Skeletal muscle cell (primary cell): ENCODE results near the gene DPP6.

Source experiments
- DNase-seq: peaks from one replicate; pipeline ENCODE4 v3.0.0-alpha.2; 2010; ENCODE audit warnings: low read depth
- H3K4me3 ChIP-seq: 2 replicates; pipeline ENCODE4 v1.5.1; 2011; ENCODE audit warnings: low read depth, mild to moderate bottlenecking, control low read depth, low read length, moderate library complexity

Gene DPP6

GRCh38 chr7:154568346-154568745 is 516.1 kb downstream of the DPP6 start:
- no peak overlapping the region for H3K4me3 ChIP-seq
- DNase-seq: no peak

GRCh38 chr7:154569916-154570315 is 517.7 kb downstream of the DPP6 start:
- H3K4me3 ChIP-seq: no peak overlapping the region
- DNase-seq: no peak

GRCh38 chr7:154571772-154572171 is 519.6 kb downstream of the DPP6 start:
- no peak overlapping the region for H3K4me3 ChIP-seq
- no peak for DNase-seq

- H3K4me3 ChIP-seq: no peak overlapping the region
- DNase-seq: no peak
Measured at GRCh38 chr7:154574235-154574634, 522.0 kb downstream of the DPP6 start.

GRCh38 chr7:154575497-154575896 is 523.3 kb downstream of the DPP6 start:
- H3K4me3 ChIP-seq: no peak overlapping the region
- no peak for DNase-seq

GRCh38 chr7:154576604-154577003 is 524.4 kb downstream of the DPP6 start:
- no peak overlapping the region for H3K4me3 ChIP-seq
- DNase-seq: no peak

GRCh38 chr7:154577141-154577873 is 525.1 kb downstream of the DPP6 start:
- H3K4me3 ChIP-seq: no peak overlapping the region
- DNase-seq: no peak

- no peak overlapping the region for H3K4me3 ChIP-seq
- no peak for DNase-seq
Measured at GRCh38 chr7:154578336-154578735, 526.1 kb downstream of the DPP6 start.

- DNase-seq: no peak
- no peak overlapping the region for H3K4me3 ChIP-seq
Measured at GRCh38 chr7:154579711-154580110, 527.5 kb downstream of the DPP6 start.

GRCh38 chr7:154581251-154581890 is 529.2 kb downstream of the DPP6 start:
- H3K4me3 ChIP-seq: no peak overlapping the region
- DNase-seq: no peak

GRCh38 chr7:154583454-154583853 is 531.3 kb downstream of the DPP6 start:
- H3K4me3 ChIP-seq: no peak overlapping the region
- DNase-seq: no peak

GRCh38 chr7:154584352-154585252 is 532.4 kb downstream of the DPP6 start:
- DNase-seq: no peak
- H3K4me3 ChIP-seq: no peak overlapping the region

GRCh38 chr7:154587792-154588191 is 535.6 kb downstream of the DPP6 start:
- no peak for DNase-seq

GRCh38 chr7:154591544-154591943 is 539.3 kb downstream of the DPP6 start:
- no peak overlapping the region for H3K4me3 ChIP-seq
- no peak for DNase-seq

More at GRCh38 chr7:154587792-154588191, 535.6 kb downstream of the DPP6 start:
- no peak overlapping the region for H3K4me3 ChIP-seq

- DNase-seq: no peak
- H3K4me3 ChIP-seq: no peak overlapping the region
Measured at GRCh38 chr7:154592388-154592787, 540.2 kb downstream of the DPP6 start.

- DNase-seq: no peak
- no peak overlapping the region for H3K4me3 ChIP-seq
Measured at GRCh38 chr7:154598396-154598795, 546.2 kb downstream of the DPP6 start.

GRCh38 chr7:154598864-154599263 is 546.7 kb downstream of the DPP6 start:
- no peak for DNase-seq
- H3K4me3 ChIP-seq: no peak overlapping the region

- no peak overlapping the region for H3K4me3 ChIP-seq
- no peak for DNase-seq
Measured at GRCh38 chr7:154610903-154611302, 558.7 kb downstream of the DPP6 start.

- no peak for DNase-seq
- no peak overlapping the region for H3K4me3 ChIP-seq
Measured at GRCh38 chr7:154613811-154614210, 561.6 kb downstream of the DPP6 start.

GRCh38 chr7:154620141-154620755 is 568.0 kb downstream of the DPP6 start:
- no peak for DNase-seq
- no peak overlapping the region for H3K4me3 ChIP-seq
